ENCODE data around the gene SNX6. TPM values are rescaled to one million over a fixed set of nuclear protein-coding genes. Genes with fewer than 3 reads are reported as not detected.
"Not testable (repeated sequence)": the region's sequence is repeated elsewhere in the genome, so short reads cannot be mapped to it uniquely, and the experiment has no call there.

Gene SNX6
- total and polyA plus RNA-seq, 2 experiments from 2014 or later: 110 to 157 TPM

DNA sequence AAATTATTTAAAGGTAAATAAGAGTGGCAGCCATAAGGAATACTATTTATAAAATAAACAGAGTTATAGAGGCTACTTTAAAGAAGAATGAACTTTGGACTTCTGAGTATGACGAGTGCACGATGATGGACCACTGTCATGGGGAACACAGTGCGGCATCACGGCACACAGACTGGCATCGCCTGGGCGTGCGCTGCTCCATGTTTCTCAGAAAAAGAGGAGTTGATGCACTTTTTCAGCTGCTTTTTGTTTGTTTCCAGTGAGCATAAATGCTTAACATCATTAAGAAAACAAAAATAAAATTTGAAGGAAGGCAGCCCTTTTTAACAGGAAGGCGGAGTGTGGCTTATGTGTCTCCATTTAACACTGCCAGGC lies 67.2 kb downstream of the SNX6 start (continued):
- TF ChIP-seq, protein P1, sequence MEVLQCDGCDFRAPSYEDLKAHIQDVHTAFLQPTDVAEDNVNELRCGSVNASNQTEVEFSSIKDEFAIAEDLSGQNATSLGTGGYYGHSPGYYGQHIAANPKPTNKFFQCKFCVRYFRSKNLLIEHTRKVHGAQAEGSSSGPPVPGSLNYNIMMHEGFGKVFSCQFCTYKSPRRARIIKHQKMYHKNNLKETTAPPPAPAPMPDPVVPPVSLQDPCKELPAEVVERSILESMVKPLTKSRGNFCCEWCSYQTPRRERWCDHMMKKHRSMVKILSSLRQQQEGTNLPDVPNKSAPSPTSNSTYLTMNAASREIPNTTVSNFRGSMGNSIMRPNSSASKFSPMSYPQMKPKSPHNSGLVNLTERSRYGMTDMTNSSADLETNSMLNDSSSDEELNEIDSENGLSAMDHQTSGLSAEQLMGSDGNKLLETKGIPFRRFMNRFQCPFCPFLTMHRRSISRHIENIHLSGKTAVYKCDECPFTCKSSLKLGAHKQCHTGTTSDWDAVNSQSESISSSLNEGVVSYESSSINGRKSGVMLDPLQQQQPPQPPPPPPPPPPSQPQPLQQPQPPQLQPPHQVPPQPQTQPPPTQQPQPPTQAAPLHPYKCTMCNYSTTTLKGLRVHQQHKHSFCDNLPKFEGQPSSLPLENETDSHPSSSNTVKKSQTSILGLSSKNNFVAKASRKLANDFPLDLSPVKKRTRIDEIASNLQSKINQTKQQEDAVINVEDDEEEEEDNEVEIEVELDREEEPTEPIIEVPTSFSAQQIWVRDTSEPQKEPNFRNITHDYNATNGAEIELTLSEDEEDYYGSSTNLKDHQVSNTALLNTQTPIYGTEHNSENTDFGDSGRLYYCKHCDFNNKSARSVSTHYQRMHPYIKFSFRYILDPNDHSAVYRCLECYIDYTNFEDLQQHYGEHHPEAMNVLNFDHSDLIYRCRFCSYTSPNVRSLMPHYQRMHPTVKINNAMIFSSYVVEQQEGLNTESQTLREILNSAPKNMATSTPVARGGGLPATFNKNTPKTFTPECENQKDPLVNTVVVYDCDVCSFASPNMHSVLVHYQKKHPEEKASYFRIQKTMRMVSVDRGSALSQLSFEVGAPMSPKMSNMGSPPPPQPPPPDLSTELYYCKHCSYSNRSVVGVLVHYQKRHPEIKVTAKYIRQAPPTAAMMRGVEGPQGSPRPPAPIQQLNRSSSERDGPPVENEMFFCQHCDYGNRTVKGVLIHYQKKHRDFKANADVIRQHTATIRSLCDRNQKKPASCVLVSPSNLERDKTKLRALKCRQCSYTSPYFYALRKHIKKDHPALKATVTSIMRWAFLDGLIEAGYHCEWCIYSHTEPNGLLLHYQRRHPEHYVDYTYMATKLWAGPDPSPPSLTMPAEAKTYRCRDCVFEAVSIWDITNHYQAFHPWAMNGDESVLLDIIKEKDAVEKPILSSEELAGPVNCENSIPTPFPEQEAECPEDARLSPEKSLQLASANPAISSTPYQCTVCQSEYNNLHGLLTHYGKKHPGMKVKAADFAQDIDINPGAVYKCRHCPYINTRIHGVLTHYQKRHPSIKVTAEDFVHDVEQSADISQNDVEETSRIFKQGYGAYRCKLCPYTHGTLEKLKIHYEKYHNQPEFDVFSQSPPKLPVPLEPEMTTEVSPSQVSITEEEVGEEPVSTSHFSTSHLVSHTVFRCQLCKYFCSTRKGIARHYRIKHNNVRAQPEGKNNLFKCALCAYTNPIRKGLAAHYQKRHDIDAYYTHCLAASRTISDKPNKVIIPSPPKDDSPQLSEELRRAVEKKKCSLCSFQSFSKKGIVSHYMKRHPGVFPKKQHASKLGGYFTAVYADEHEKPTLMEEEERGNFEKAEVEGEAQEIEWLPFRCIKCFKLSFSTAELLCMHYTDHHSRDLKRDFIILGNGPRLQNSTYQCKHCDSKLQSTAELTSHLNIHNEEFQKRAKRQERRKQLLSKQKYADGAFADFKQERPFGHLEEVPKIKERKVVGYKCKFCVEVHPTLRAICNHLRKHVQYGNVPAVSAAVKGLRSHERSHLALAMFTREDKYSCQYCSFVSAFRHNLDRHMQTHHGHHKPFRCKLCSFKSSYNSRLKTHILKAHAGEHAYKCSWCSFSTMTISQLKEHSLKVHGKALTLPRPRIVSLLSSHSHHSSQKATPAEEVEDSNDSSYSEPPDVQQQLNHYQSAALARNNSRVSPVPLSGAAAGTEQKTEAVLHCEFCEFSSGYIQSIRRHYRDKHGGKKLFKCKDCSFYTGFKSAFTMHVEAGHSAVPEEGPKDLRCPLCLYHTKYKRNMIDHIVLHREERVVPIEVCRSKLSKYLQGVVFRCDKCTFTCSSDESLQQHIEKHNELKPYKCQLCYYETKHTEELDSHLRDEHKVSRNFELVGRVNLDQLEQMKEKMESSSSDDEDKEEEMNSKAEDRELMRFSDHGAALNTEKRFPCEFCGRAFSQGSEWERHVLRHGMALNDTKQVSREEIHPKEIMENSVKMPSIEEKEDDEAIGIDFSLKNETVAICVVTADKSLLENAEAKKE (CRISPR knock-in tag; IDR thresholded peaks at IDR 0.05): no peak
- TF ChIP-seq EZH2phosphoT487 (IDR thresholded peaks at IDR 0.05; ENCODE audit: unreplicated experiment) (no peak), POLR2AphosphoS5 (IDR thresholded peaks at IDR 0.05; ENCODE audit: low read depth) (no peak)

DNA sequence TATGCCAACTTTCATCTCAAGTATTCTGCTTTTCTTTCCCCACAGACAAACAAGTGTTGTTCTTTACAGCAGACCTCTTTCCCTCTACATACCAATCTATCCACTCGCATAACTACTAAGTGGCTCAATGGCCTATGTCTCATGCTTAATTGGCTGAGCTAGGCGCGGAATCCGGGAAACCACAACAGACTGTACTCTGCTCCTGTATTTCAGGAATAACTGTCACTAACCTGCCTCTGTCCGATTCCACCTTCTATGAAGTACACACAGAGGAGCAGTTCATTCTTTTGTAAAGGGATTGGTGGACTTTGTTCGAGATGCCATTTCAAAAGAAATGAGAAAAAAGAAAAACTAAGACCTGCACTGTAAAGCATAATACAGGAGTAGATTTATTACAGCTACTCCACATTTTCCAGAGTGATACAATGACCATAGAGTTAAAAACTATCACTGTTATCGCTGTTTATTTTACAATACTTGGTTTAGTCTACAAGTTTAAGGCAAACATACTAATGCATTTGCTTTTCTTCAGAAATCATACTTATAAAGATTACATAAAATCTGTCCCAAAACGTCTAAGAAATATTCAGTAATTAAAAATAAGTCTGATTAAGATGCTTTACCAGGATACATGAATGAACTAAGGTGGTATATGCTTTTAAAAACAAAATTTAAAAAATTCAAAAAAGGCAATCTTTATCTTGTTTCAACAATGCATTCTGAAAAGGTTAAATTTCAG lies 67.7 kb downstream of the SNX6 start:
- H3K36me3 Mint-ChIP-seq (ENCODE audit: low read depth): peaks cover 17% of the 10 kb centered on the region; the same call in 2 of the 3 replicates

DNA sequence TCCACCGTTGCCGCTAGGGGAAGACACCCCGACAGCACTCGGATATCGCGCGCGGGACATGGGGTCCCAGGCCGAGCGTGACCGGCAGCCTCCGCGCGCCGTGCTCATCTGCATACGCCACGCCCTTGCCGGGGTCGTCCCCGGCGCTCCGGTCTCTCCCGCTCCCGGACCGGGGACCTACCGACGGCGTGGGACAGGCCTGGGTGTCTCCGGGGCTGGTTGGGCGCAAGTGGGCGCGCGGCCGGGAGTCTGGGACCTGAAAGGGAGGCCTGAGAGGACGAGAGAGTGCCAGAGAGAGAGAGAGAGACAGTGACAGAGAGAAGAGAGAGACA lies 73.5 kb downstream of the SNX6 start:
- H3K4me2 ChIP-seq; DNase-seq (ENCODE audit: low spot score); H2AFZ ChIP-seq; H3K4me1 ChIP-seq (ENCODE audit: insufficient read depth); H3K36me3 Mint-ChIP-seq (ENCODE audit: low read depth); H3K4me3 ChIP-seq; H3K27me3 Mint-ChIP-seq (ENCODE audit: insufficient read depth, low read depth, poor library complexity); H3K9me3 Mint-ChIP-seq; H3K27ac ChIP-seq (ENCODE audit: low read depth); H3K4me3 Mint-ChIP-seq; H3F3A ChIP-seq (replicated peaks; ENCODE audit: low read depth); H3K36me3 ChIP-seq (ENCODE audit: insufficient read depth); H3K27me3 ChIP-seq (ENCODE audit: insufficient read depth); H3K79me2 ChIP-seq (replicated peaks; ENCODE audit: insufficient read depth); H3K27ac Mint-ChIP-seq; H3K9me2 ChIP-seq (ENCODE audit: insufficient read depth); H3K4me1 Mint-ChIP-seq; H4K20me1 ChIP-seq (replicated peaks; ENCODE audit: insufficient read depth): not testable (repeated sequence)
- ATAC-seq: peak; percentile 68

More for the DNA sequence above, 67.7 kb downstream of the SNX6 start:
- not testable (repeated sequence) for H3K27me3 ChIP-seq (ENCODE audit: insufficient read depth); H3K79me2 ChIP-seq (replicated peaks; ENCODE audit: insufficient read depth); H3K4me3 Mint-ChIP-seq; H2AFZ ChIP-seq; H3K27ac ChIP-seq (ENCODE audit: low read depth); H3F3A ChIP-seq (replicated peaks; ENCODE audit: low read depth); H3K9me3 Mint-ChIP-seq; H3K36me3 ChIP-seq (ENCODE audit: insufficient read depth); DNase-seq (ENCODE audit: low spot score); H3K9me2 ChIP-seq (ENCODE audit: insufficient read depth); H3K4me3 ChIP-seq; H3K4me1 Mint-ChIP-seq; H3K4me2 ChIP-seq; H4K20me1 ChIP-seq (replicated peaks; ENCODE audit: insufficient read depth); H3K4me1 ChIP-seq (ENCODE audit: insufficient read depth); H3K27ac Mint-ChIP-seq; H3K27me3 Mint-ChIP-seq (ENCODE audit: insufficient read depth, low read depth, poor library complexity); ATAC-seq

DNA sequence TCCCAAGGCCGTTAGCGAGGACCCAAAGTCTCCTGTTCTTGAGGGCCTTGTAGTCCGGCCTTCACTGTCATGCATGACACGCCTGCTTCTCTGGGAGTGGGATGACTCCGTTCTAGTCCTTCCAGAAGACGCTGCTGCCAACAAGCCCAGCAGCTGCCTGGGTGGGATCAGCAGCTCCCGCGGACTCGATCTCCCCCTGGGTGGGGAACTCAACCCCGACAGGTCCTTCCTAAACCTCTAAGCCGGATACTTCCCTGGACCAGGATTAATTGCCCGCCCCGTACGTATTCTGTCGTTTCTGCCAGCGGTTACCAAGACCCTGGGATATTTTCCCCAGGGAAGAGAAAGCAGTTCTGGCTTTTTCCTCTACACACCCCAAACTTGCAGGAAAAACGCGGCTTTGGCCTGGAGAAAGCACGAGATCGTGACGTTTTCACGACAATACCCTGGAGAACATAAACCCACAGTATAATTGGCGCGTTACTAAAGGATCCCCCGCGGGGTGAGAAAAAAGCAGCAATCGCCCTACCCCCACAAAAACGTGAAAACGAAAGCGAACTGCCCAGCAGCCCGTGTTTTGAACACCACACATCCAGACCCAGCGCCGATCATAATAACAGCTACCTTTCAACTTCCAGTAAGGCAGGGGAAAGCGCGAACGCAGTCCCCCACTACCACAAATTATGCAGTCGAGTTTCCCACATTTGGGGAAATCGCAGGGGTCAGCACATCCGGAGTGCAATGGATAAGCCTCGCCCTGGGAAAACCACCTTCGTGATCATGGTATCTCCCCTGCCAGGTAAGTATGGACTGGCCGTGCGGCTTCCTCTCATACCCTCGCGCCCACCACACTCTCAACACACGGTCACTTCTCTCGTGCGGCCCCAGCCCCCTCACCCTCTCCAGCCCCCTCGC lies 74.1 kb downstream of the SNX6 start:
- not testable (repeated sequence) for H4K20me1 ChIP-seq (replicated peaks; ENCODE audit: insufficient read depth); H3K4me2 ChIP-seq; H3F3A ChIP-seq (replicated peaks; ENCODE audit: low read depth); H2AFZ ChIP-seq; DNase-seq (ENCODE audit: low spot score); H3K4me1 ChIP-seq (ENCODE audit: insufficient read depth); H3K27ac ChIP-seq (ENCODE audit: low read depth); H3K36me3 ChIP-seq (ENCODE audit: insufficient read depth); H3K4me1 Mint-ChIP-seq; H3K79me2 ChIP-seq (replicated peaks; ENCODE audit: insufficient read depth); H3K27me3 Mint-ChIP-seq (ENCODE audit: insufficient read depth, low read depth, poor library complexity); H3K36me3 Mint-ChIP-seq (ENCODE audit: low read depth); H3K27me3 ChIP-seq (ENCODE audit: insufficient read depth); H3K4me3 Mint-ChIP-seq; H3K4me3 ChIP-seq; H3K27ac Mint-ChIP-seq; H3K9me3 Mint-ChIP-seq; H3K9me2 ChIP-seq (ENCODE audit: insufficient read depth)
- peak; percentile 81 for ATAC-seq
